Measurements from ENCODE around the gene ZMYND10.

DNA sequence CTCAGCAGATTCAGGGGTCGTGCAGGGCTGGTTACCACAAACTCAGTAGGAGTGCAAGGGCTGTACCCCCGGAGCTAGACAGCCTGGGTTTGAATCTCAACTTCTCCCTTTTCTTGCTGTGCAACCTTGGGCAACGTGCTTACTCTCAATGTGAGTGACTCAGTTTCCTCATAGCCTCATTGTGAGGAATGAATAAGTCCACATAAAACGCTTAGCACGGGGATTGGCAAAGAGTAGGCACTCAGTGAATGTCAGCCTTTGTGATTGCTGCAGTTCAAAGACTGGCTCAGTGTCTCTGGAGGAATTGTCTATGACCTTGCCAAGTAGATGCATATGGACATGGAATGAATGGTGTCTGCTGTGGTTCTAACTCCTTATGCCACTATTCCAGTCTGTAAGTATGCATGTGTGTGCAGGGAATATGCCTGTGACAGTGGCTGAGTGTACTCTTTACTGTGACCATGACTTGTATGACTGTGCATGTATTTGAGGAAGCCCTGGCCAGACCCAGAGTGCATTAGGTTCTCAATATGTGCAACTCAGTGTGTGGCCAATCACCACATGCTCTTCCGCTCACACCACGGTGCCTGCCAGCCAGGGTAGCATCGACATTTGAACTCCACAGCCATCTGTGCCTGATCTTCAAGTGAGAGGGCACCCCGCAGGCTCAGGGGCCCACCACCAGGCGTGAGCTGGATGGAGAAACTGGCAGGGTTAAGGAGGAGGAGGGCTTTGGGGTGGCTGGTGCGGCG, 45.4 kb downstream of the ZMYND10 start:
- TF ChIP-seq, protein P1, sequence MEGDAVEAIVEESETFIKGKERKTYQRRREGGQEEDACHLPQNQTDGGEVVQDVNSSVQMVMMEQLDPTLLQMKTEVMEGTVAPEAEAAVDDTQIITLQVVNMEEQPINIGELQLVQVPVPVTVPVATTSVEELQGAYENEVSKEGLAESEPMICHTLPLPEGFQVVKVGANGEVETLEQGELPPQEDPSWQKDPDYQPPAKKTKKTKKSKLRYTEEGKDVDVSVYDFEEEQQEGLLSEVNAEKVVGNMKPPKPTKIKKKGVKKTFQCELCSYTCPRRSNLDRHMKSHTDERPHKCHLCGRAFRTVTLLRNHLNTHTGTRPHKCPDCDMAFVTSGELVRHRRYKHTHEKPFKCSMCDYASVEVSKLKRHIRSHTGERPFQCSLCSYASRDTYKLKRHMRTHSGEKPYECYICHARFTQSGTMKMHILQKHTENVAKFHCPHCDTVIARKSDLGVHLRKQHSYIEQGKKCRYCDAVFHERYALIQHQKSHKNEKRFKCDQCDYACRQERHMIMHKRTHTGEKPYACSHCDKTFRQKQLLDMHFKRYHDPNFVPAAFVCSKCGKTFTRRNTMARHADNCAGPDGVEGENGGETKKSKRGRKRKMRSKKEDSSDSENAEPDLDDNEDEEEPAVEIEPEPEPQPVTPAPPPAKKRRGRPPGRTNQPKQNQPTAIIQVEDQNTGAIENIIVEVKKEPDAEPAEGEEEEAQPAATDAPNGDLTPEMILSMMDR (conservative IDR thresholded peaks at IDR 0.05; ENCODE audit: low read length): no peak
- no peak for TF ChIP-seq EZH2phosphoT487 (IDR thresholded peaks at IDR 0.05; ENCODE audit: borderline replicate concordance, low read depth, low read length)

All from OCI-LY7 (cell line).